SH-SY5Y (cell line): ENCODE results near the gene TTLL7.

Source experiments
- GATA2 ChIP-seq: IDR thresholded peaks from 2 replicates; pipeline ENCODE4 v1.6.1; 2011; ENCODE audit warnings: mild to moderate bottlenecking, low read depth, low read length
- GATA3 ChIP-seq: IDR thresholded peaks from 2 replicates; pipeline ENCODE4 v1.6.1; 2011; ENCODE audit warnings: low read depth, mild to moderate bottlenecking, low read length, moderate library complexity

DNA sequence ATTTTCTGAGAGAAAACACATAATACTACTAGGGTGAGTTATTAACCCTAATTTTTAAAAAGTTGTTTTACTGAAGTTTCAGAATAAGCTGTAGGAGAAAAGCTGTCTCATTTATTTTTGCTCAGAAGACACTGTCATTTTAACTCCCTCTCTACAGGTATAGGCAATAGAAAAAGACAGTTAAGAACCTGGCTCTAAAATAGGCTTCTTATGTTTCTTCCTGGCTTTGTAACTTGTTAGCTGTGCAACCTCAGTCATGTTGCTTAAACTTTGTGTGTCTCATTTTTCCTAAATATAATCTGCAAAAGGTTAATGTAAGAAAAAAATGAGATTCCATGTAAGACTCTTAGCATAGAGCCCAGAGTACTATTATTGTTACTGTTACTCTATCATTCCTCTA is 64.4 kb downstream of the TTLL7 start:
- TF ChIP-seq GATA2 = no peak
- TF ChIP-seq GATA3 = no peak
